HCT116 (cell line): ENCODE measurements around the gene ARHGEF10L. TPM values are rescaled to one million over a fixed set of nuclear protein-coding genes. Genes with fewer than 3 reads are reported as not detected.

ENCODE experiments used
- ATAC-seq: fragments of 200-7000 bp; cut with Tn5 transposase; 2 replicates; pipeline ENCODE4 v1.9.1; 2020; ENCODE audit warnings: mild to moderate bottlenecking, moderate library complexity
- BruUV-seq: library from RNA; stranded (reverse); fragments of 400-500 nt; replicated peaks from 2 replicates; lab custom pipeline; 2021; lab: Mats Ljungman, UMichigan
- CTCF ChIA-PET: fragments of 300-600 bp; sonication (Branson Sonifier 250); formaldehyde crosslinking; loops from one replicate; lab custom pipeline; 2021; ENCODE audit warnings: antibody characterized with exemption; lab: Charles Lee
- POLR2A ChIA-PET: fragments of 300-600, 350-600 bp; sonication (Branson Sonifier 250); formaldehyde crosslinking; loops from one replicate; lab custom pipeline; 2021; ENCODE audit warnings: antibody characterized with exemption; lab: Charles Lee
- RAD21 ChIA-PET, 2 experiments: fragments of 300-600 bp; sonication (Branson Sonifier 250); formaldehyde crosslinking; loops; one replicate each; lab custom pipeline; 2023; ENCODE audit warnings: low total read pairs in 2 of 2; ENCODE audit not compliant: uncharacterized antibody in 2 of 2, unreplicated experiment in 2 of 2, low non-redundant PET in 1 of 2; lab: Charles Lee
- DNase-seq: peaks from one replicate; pipeline ENCODE4 v3.0.0-alpha.2; 2010; ENCODE audit warnings: low read depth, low spot score
- H2AFZ ChIP-seq: fragments of 200-600 bp; shearing (Covaris generic), sonication (generic); 2 replicates; pipeline ENCODE4 v1.6.1; 2017; ENCODE audit warnings: low read depth, mixed run types, mixed read lengths, antibody characterized with exemption, low read length; ENCODE audit not compliant: poor library complexity, severe bottlenecking
- H3K27ac ChIP-seq: 2 replicates; pipeline ENCODE4 v1.5.1; 2012; ENCODE audit warnings: low read depth, low read length
- H3K27me3 ChIP-seq: fragments of 200-600 bp; sonication (generic); 2 replicates; pipeline ENCODE4 v1.6.1; 2016; ENCODE audit warnings: mixed run types, low read length, mixed read lengths; ENCODE audit not compliant: insufficient read depth
- H3K36me3 ChIP-seq, 2 experiments: fragments of 200-500 bp in 1 of 2; fragments of 200-600 bp in 1 of 2; sonication (Bioruptor generic) in 1 of 2; sonication (generic) in 1 of 2; 2 replicates each; pipeline versions ENCODE4 v1.5.1 to v1.6.1; 2014 to 2016; ENCODE audit warnings: low read length in 2 of 2, inconsistent platforms in 1 of 2, mixed read lengths in 1 of 2, mixed run types in 1 of 2; ENCODE audit not compliant: insufficient read depth in 2 of 2, control insufficient read depth in 1 of 2
- H3K4me1 ChIP-seq, 2 experiments: fragments of 200-600 bp in 1 of 2; sonication (generic) in 1 of 2; 2 replicates each; pipeline versions ENCODE4 v1.5.1 to v1.6.1; 2012 to 2017; ENCODE audit warnings: low read length in 2 of 2, inconsistent platforms in 1 of 2, mild to moderate bottlenecking in 1 of 2, mixed read lengths in 1 of 2, mixed run types in 1 of 2, moderate library complexity in 1 of 2; ENCODE audit not compliant: insufficient read depth in 2 of 2, control insufficient read depth in 1 of 2
- H3K4me2 ChIP-seq: fragments of 200-600 bp; sonication (generic); 2 replicates; pipeline ENCODE4 v1.6.1; 2017; ENCODE audit warnings: mixed run types, low read length, mixed read lengths
- H3K4me3 ChIP-seq, 2 experiments: fragments of 200-600 bp in 1 of 2; sonication (generic) in 1 of 2; replicated peaks in 1 of 2; 2 replicates each; pipeline ENCODE4 v1.5.1; 2011 to 2016; ENCODE audit warnings: low read length in 2 of 2, control low read depth in 1 of 2, low read depth in 1 of 2, mild to moderate bottlenecking in 1 of 2, mixed read lengths in 1 of 2, mixed run types in 1 of 2
- H3K79me2 ChIP-seq: fragments of 200-600 bp; sonication (generic); 2 replicates; pipeline ENCODE4 v1.6.1; 2017; ENCODE audit warnings: mild to moderate bottlenecking, mixed run types, low read length, moderate library complexity, mixed read lengths; ENCODE audit not compliant: insufficient read depth
- H3K9ac ChIP-seq: fragments of 200-600 bp; sonication (generic); 2 replicates; pipeline ENCODE4 v1.6.1; 2016; ENCODE audit warnings: low read length, mixed read lengths
- H3K9me2 ChIP-seq: fragments of 200-600 bp; sonication (generic), shearing (Covaris generic); 2 replicates; pipeline ENCODE4 v1.6.1; 2017; ENCODE audit warnings: mixed run types, mild to moderate bottlenecking, moderate library complexity; ENCODE audit not compliant: insufficient read depth
- H3K9me3 ChIP-seq, 2 experiments: fragments of 200-500 bp in 1 of 2; fragments of 200-600 bp in 1 of 2; sonication (Bioruptor generic) in 1 of 2; sonication (generic) in 1 of 2; 2 replicates each; pipeline ENCODE4 v1.6.1; 2014 to 2017; ENCODE audit warnings: low read length in 2 of 2, mixed read lengths in 2 of 2, inconsistent platforms in 1 of 2, low read depth in 1 of 2, mild to moderate bottlenecking in 1 of 2, mixed run types in 1 of 2, moderate library complexity in 1 of 2; ENCODE audit not compliant: control insufficient read depth in 1 of 2, insufficient read depth in 1 of 2
- H4K20me1 ChIP-seq: fragments of 200-600 bp; sonication (generic), shearing (Covaris generic); 2 replicates; pipeline ENCODE4 v1.6.1; 2017; ENCODE audit warnings: mixed run types, mild to moderate bottlenecking, moderate library complexity; ENCODE audit not compliant: insufficient read depth
- ATF3 ChIP-seq: IDR thresholded peaks from 2 replicates; pipeline ENCODE4 v1.6.1; 2012
- CTCF ChIP-seq, 3 experiments: fragments of 200-600 bp in 1 of 3; sonication (generic) in 1 of 3; IDR thresholded peaks in 2 of 3; conservative IDR thresholded peaks in 1 of 3; 2 replicates each; pipeline ENCODE4 v1.5.1; 2012 to 2017; ENCODE audit warnings: low read depth in 2 of 3, low read length in 2 of 3, antibody characterized with exemption in 1 of 3, borderline replicate concordance in 1 of 3, control low read depth in 1 of 3, mild to moderate bottlenecking in 1 of 3, mixed read lengths in 1 of 3, mixed run types in 1 of 3, moderate library complexity in 1 of 3; ENCODE audit not compliant: insufficient read depth in 1 of 3
- ELF1 ChIP-seq: IDR thresholded peaks from 2 replicates; pipeline ENCODE4 v1.6.1; 2012; ENCODE audit warnings: low read depth, borderline replicate concordance
- JUND ChIP-seq: IDR thresholded peaks from 2 replicates; pipeline ENCODE4 v1.6.1; 2012
- RAD21 ChIP-seq: IDR thresholded peaks from 2 replicates; pipeline ENCODE4 v1.6.1; 2012; ENCODE audit warnings: low read depth, mild to moderate bottlenecking
- REST ChIP-seq: IDR thresholded peaks from 2 replicates; pipeline ENCODE4 v1.6.1; 2012; ENCODE audit warnings: low read depth
- SIN3A ChIP-seq: IDR thresholded peaks from 2 replicates; pipeline ENCODE4 v1.6.1; 2012; ENCODE audit warnings: low read depth
- TCF7L2 ChIP-seq: IDR thresholded peaks from 2 replicates; pipeline ENCODE4 v1.7.0; 2011; ENCODE audit warnings: borderline replicate concordance, inconsistent platforms; ENCODE audit not compliant: insufficient read depth, insufficient read length; ENCODE audit errors: extremely low read depth
- ZBTB33 ChIP-seq: IDR thresholded peaks from 2 replicates; pipeline ENCODE4 v1.6.1; 2011; ENCODE audit warnings: mild to moderate bottlenecking, low read length, moderate library complexity; ENCODE audit not compliant: insufficient replicate concordance; ENCODE audit errors: extremely low read depth
- intact Hi-C: fragments of 100-400 bp; cut with micrococcal nuclease; formaldehyde crosslinking; loops from 2 replicates; pipeline ENCODE4 v1.10.0; 2022
- total RNA-seq: library from RNA; stranded (reverse); gene quantifications from one replicate; pipeline ENCODE4 v1.2.1, GENCODE V29; 2021; ENCODE audit not compliant: unreplicated experiment

The ARHGEF10L gene
- total RNA-seq, 1 experiment from 2014 or later: 14.7 TPM

GRCh38 chr1:17654519-17654918 lies 115.0 kb downstream of the ARHGEF10L start:
- TF ChIP-seq REST (no peak), SIN3A (no peak), ZBTB33 (no peak), JUND (no peak), TCF7L2 (no peak), ATF3 (no peak), ELF1 (no peak), RAD21 (no peak), CTCF (IDR thresholded peaks at IDR 0.05 in 2 of 3, conservative IDR thresholded peaks at IDR 0.05 in 1 of 3; ENCODE audit: borderline replicate concordance in 1 of 3, insufficient read depth in 1 of 3, low read depth in 2 of 3, low read length in 2 of 3) (no peak)
- no peak overlapping the region for H3K9ac ChIP-seq
- H3K4me2 ChIP-seq: no peak overlapping the region
- no peak overlapping the region for H3K4me3 ChIP-seq
- CTCF ChIA-PET: interaction anchor here (2.1 kb wide), 1 partner anchor 160 kb away, joined by 7 read pairs; no protein-coding TSS in a partner anchor
- no peaks in the 10 kb centered on the region for H3K36me3 ChIP-seq
- no peaks in the 10 kb centered on the region for H4K20me1 ChIP-seq
- ATAC-seq: no peak
- no peak overlapping the region for H3K27ac ChIP-seq
- intact Hi-C loops: loop anchor here (2.0 kb wide), 1 partner anchor 926 kb away; no protein-coding TSS in a partner anchor
- POLR2A ChIA-PET: no interaction called here
- H3K9me3 ChIP-seq: no peaks in the 10 kb centered on the region
- RAD21 ChIA-PET: no interaction called here
- BruUV-seq: no TSS peak
- H3K9me2 ChIP-seq: no peaks in the 10 kb centered on the region
- DNase-seq: no peak
- H3K27me3 ChIP-seq: no peaks in the 10 kb centered on the region
- H3K4me1 ChIP-seq: no peaks in the 10 kb centered on the region
- no peak overlapping the region for H2AFZ ChIP-seq
- no peaks in the 10 kb centered on the region for H3K79me2 ChIP-seq
